ENCODE results near the gene CFAP298.

DNA sequence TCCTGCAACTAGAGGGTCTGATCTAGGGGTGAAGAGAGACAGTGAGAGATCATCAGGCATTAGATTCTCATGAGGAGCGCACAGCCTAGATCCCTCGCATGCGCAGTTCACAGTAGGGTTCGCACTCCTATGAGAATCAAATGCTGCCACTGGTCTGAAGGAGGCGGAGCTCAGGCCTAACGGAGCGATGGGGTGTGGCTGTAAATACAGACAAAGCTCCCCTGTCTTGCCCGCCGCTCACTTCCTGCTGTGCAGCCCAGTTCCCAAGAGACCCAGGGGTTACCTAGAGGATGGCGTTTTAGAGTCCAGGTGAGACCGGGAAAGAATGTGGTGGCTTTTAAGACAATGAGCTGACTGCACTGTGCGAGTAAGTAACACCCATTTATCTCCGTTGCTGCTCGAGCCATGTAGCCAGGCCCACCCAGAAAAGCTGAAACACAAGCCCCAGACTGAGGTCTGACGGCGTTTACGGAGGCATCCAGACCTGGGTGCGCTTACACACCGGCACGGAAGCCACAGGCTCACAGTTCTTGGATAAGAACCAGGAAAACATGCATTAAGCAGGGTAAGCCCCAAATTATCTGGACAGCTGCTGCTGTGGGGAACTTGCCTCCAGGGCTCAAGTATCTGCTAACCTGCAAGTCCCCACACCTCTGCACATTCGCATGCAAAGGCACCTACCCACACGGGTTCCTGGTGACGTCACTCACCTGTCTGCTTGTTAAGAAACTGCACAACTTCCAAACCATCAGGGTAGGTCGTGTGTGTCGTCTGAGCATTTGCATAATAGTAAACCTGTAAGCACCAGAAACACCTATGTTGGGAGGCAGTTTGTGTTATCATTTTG lies 39.4 kb downstream of the CFAP298 start:
- TF ChIP-seq FOXM1 (IDR thresholded peaks at IDR 0.05; ENCODE audit: borderline replicate concordance): no peak
- no peak for TF ChIP-seq NFRKB (IDR thresholded peaks at IDR 0.05)
- no peak for TF ChIP-seq ELF4 (IDR thresholded peaks at IDR 0.05)
- no peak for TF ChIP-seq SP1 (IDR thresholded peaks at IDR 0.05)
- no peak for TF ChIP-seq FOXA1 (IDR thresholded peaks at IDR 0.05)
- TF ChIP-seq SUZ12 (IDR thresholded peaks at IDR 0.05): no peak
- no peak for TF ChIP-seq BHLHE40 (IDR thresholded peaks at IDR 0.05; ENCODE audit: borderline replicate concordance)
- no peak for TF ChIP-seq CTBP1 (IDR thresholded peaks at IDR 0.05; ENCODE audit: borderline replicate concordance)
- TF ChIP-seq HDGF (IDR thresholded peaks at IDR 0.05; ENCODE audit: borderline replicate concordance): no peak
- TF ChIP-seq LEF1 (IDR thresholded peaks at IDR 0.05; ENCODE audit: borderline replicate concordance): no peak

Measured in HEK293T (cell line).